SKM-1 (cell line): ENCODE results near the gene TINCR.

Experiments used
- DNase-seq: peaks from one replicate; lab custom pipeline; 2025; ENCODE audit not compliant: unreplicated experiment; lab: John Stamatoyannopoulos, UW

Gene TINCR

DNA sequence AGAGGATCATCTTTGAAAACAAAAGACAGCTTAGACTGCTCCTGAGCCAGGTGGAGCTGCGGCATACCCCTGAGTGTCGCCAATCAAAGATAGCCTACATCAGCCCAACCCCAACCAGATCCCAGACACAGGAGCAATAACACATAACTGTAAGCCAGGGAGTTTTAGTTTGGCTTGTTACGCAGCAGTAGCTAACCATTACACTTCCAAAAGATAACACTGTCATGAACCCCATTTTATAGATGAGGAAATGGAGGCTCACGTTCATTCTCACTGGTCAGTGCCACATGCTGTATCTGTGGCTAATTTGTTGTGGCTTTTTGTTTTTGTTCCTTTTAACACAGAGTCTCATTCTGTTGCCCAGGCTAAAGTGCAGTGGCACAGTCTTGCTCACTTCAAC lies 47.3 kb downstream of the TINCR start:
- DNase-seq = no peak

DNA sequence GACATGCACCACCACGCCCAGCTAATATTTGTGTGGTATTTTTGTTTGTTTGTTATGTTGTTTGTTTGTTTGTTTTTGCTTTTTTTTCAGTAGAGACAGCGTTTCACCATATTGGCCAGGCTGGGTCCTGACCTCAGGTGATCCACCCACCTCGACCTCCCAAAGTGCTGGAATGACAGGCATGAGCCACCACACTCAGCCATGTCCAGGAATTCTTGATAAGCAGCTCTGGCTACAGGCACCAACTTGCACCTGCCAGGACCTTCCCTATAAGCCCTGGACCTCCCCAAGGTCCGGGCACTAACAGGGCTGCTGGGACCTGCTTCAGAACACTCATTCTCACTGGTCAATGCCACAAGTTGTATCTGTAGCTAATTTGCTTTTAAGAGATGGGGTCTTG lies 48.7 kb downstream of the TINCR start:
- no peak for DNase-seq

DNA sequence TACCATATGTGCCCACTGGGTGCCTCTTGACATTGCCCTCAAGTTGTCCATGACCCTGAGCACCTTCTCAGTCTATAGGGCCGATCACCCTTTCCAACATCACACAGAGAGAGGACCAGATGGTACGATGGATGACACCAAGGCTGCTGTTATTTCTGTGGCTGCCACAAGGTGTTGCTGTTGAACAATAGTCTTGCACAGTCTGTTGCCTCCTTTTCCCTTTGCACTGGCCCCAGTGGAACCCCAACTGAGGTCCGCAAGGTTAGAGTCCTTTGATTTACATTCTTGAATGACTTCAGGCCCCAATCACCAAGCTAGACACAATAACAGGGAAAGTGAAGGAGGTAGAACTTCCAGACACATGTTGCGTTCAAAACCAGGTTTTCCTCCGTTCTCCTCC lies 52.0 kb downstream of the TINCR start:
- DNase-seq = no peak

DNA sequence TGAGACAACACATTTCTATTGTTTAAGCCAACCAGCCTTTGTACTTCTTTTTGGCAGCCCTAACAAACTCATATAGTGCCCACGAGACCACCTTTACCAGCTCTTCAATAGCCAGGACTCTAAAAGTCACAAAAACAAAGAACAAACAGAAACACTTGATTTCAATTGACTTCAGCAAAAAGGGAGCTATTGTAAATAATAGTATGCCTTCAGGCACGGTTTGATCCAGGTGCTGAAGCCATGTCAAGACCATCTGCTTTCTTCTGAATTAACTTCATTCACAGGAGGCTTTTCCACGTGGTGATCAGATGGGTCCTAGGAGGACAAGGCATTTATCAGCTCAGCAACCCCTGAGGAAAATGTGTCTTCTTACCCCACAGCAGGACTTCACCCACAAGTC lies 53.8 kb downstream of the TINCR start:
- no peak for DNase-seq

DNA sequence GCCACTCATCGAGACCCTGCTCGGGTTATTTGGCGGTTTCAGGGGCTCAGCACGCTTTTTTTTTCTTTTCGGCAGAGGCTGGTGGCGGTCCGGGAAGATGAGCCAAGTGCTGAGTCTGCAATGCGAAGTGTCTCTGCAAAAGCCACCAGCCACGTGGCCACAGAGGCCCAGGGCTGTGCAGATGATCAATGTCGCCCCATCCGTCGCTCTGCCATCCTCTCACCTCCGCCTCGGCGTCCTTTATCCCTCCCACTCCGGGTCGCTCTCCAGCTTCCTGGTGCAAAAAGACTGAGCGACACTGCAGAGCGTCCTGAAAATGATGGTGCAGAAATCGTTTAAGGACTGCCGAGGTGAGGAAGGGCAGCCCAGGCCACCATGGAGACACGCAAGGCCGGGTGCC lies 55.0 kb downstream of the TINCR start:
- no peak for DNase-seq
